GM12801 (cell line): Measurements from ENCODE around the gene EPHB2.

Experiments used
- CTCF ChIP-seq: IDR thresholded peaks from one replicate; pipeline ENCODE4 v1.5.1; 2011; ENCODE audit warnings: control low read depth; ENCODE audit not compliant: insufficient read length; ENCODE audit errors: extremely low read depth

Gene EPHB2

GRCh38 chr1:22803833-22804232, 93.2 kb downstream of the EPHB2 start:
- TF ChIP-seq CTCF = no peak

GRCh38 chr1:22804406-22804805, 93.8 kb downstream of the EPHB2 start:
- TF ChIP-seq CTCF = no peak

GRCh38 chr1:22804969-22805671, 94.5 kb downstream of the EPHB2 start:
- TF ChIP-seq CTCF = no peak

- TF ChIP-seq CTCF = no peak
Measured at GRCh38 chr1:22805672-22806038, 95.0 kb downstream of the EPHB2 start.

- TF ChIP-seq CTCF = no peak
Measured at GRCh38 chr1:22806584-22806983, 95.9 kb downstream of the EPHB2 start.

- TF ChIP-seq CTCF = no peak
Measured at GRCh38 chr1:22807340-22807739, 96.7 kb downstream of the EPHB2 start.

- TF ChIP-seq CTCF = no peak
Measured at GRCh38 chr1:22808186-22808675, 97.6 kb downstream of the EPHB2 start.
